NCI-H1105 treated with DMSO at 0.1 percent for 48 hours (cell line): ENCODE data around the gene ZBTB17.
"Not testable (repeated sequence)": the region's sequence is repeated elsewhere in the genome, so short reads cannot be mapped to it uniquely, and the experiment has no call there.

Experiments used
- DNase-seq: peaks from one replicate; lab custom pipeline; 2025; lab: John Stamatoyannopoulos, UW

The ZBTB17 gene

GRCh38 chr1:15975805-15976680 is at the start of gene ZBTB17:
Gene ZBTB17 (minus strand): TSS chr1:15976101. CDS start chr1:15948495, 27,606 bp downstream.
- DNase-seq, result peak; percentile 97

- DNase-seq, result no peak
These were observed 47.3 kb upstream of the ZBTB17 start for GRCh38 chr1:16023050-16023653.

GRCh38 chr1:16022393-16022792 is 46.5 kb upstream of the ZBTB17 start:
- no peak for DNase-seq

GRCh38 chr1:16021681-16022080 is 45.8 kb upstream of the ZBTB17 start, which contains the start of gene CLCNKA:
Gene CLCNKA (plus strand): TSS chr1:16022036. CDS start chr1:16022620, 584 bp downstream.
- DNase-seq, result no peak

GRCh38 chr1:16020878-16021277 is 45.0 kb upstream of the ZBTB17 start:
- DNase-seq, result not testable (repeated sequence)

- DNase-seq, result no peak
These were observed 44.4 kb upstream of the ZBTB17 start for GRCh38 chr1:16020325-16020724.

- no peak for DNase-seq
These were observed 43.9 kb upstream of the ZBTB17 start for GRCh38 chr1:16019644-16020277.

- DNase-seq, result no peak
These were observed 43.1 kb upstream of the ZBTB17 start for GRCh38 chr1:16018749-16019643.

GRCh38 chr1:16018308-16018707 is 42.4 kb upstream of the ZBTB17 start:
- no peak for DNase-seq

- DNase-seq, result no peak
These were observed 41.8 kb upstream of the ZBTB17 start, which contains the start of gene HSPB7 for GRCh38 chr1:16017461-16018303. Gene HSPB7 (minus strand): TSS chr1:16018043. CDS start chr1:16017963, 80 bp downstream.

- no peak for DNase-seq
These were observed 41.2 kb upstream of the ZBTB17 start for GRCh38 chr1:16017076-16017460.

GRCh38 chr1:16015960-16016901 is 40.3 kb upstream of the ZBTB17 start:
- DNase-seq, result no peak

GRCh38 chr1:16015491-16015890 is 39.6 kb upstream of the ZBTB17 start:
- DNase-seq, result no peak

GRCh38 chr1:16014509-16015482 is 38.9 kb upstream of the ZBTB17 start:
- DNase-seq, result no peak

GRCh38 chr1:16013908-16014258 is 38.0 kb upstream of the ZBTB17 start:
- DNase-seq, result no peak

- DNase-seq, result no peak
These were observed 37.5 kb upstream of the ZBTB17 start for GRCh38 chr1:16013220-16013907.

GRCh38 chr1:16012590-16013219 is 36.8 kb upstream of the ZBTB17 start:
- peak; percentile 18 for DNase-seq
